HG03521 (cell line): ENCODE measurements around the gene ZFR2.
"Not testable (repeated sequence)": the region's sequence is repeated elsewhere in the genome, so short reads cannot be mapped to it uniquely, and the experiment has no call there.

Experiments used
- ATAC-seq: cut with Tn5 transposase; IDR thresholded peaks from one replicate; pipeline ENCODE4 v1.9.1; 2021; ENCODE audit warnings: mild to moderate bottlenecking, moderate library complexity; ENCODE audit not compliant: unreplicated experiment

ZFR2 gene

GRCh38 chr19:3879656-3880055 is 10.8 kb upstream of the ZFR2 start:
- ATAC-seq = no peak

GRCh38 chr19:3874695-3875094 is 5.9 kb upstream of the ZFR2 start:
- ATAC-seq = not testable (repeated sequence)

GRCh38 chr19:3873151-3873550 is 4.3 kb upstream of the ZFR2 start:
- no peak for ATAC-seq

GRCh38 chr19:3867971-3868769 is 668 bp downstream of the ZFR2 start:
- ATAC-seq = no peak

- no peak for ATAC-seq
Observed at GRCh38 chr19:3866910-3867638, 1.8 kb downstream of the ZFR2 start.

GRCh38 chr19:3863648-3864047 is 5.2 kb downstream of the ZFR2 start:
- ATAC-seq = no peak

GRCh38 chr19:3862826-3863500 is 5.9 kb downstream of the ZFR2 start:
- no peak for ATAC-seq

GRCh38 chr19:3860499-3860898 is 8.3 kb downstream of the ZFR2 start:
- no peak for ATAC-seq

GRCh38 chr19:3857449-3858003 is 11.3 kb downstream of the ZFR2 start:
- no peak for ATAC-seq

- ATAC-seq = no peak
Observed at GRCh38 chr19:3855320-3855719, 13.5 kb downstream of the ZFR2 start.

GRCh38 chr19:3852614-3853254 is 16.1 kb downstream of the ZFR2 start:
- no peak for ATAC-seq

- no peak for ATAC-seq
Observed at GRCh38 chr19:3852177-3852511, 16.7 kb downstream of the ZFR2 start.

- no peak for ATAC-seq
Observed at GRCh38 chr19:3851254-3852176, 17.3 kb downstream of the ZFR2 start.

- no peak for ATAC-seq
Observed at GRCh38 chr19:3850320-3850972, 18.4 kb downstream of the ZFR2 start.

GRCh38 chr19:3849787-3850186 is 19.1 kb downstream of the ZFR2 start:
- ATAC-seq = no peak

- ATAC-seq = no peak
Observed at GRCh38 chr19:3849092-3849491, 19.7 kb downstream of the ZFR2 start.

- ATAC-seq = no peak
Observed at GRCh38 chr19:3844596-3844995, 24.2 kb downstream of the ZFR2 start.

- ATAC-seq = no peak
Observed at GRCh38 chr19:3842948-3843347, 25.9 kb downstream of the ZFR2 start.

GRCh38 chr19:3840804-3841203 is 28.0 kb downstream of the ZFR2 start:
- no peak for ATAC-seq

- no peak for ATAC-seq
Observed at GRCh38 chr19:3839941-3840340, 28.9 kb downstream of the ZFR2 start.
